BJ (cell line): ENCODE results near the gene HEG1. TPM values are rescaled to one million over a fixed set of nuclear protein-coding genes. Genes with fewer than 3 reads are reported as not detected.

Experiments used
- CTCF ChIA-PET: fragments of 350-600 bp; formaldehyde crosslinking; extraction: SDS; loops from one replicate; lab custom pipeline; 2021; ENCODE audit warnings: antibody characterized with exemption, inconsistent platforms; lab: Yijun Ruan, JAX
- POLR2A ChIA-PET: fragments of 300-600 bp; sonication (Branson Sonifier 250); formaldehyde crosslinking; extraction: SDS; loops from one replicate; lab custom pipeline; 2021; ENCODE audit warnings: antibody characterized with exemption; lab: Charles Lee
- DNase-seq: peaks from one replicate; pipeline ENCODE4 v3.0.0-alpha.2; 2011; ENCODE audit warnings: low read depth
- H3K27me3 ChIP-seq: 2 replicates; pipeline ENCODE4 v1.6.0; 2011; ENCODE audit warnings: low read length; ENCODE audit not compliant: control insufficient read depth, insufficient read depth
- H3K36me3 ChIP-seq: 2 replicates; pipeline ENCODE4 v1.5.1; 2011; ENCODE audit warnings: low read length; ENCODE audit not compliant: control insufficient read depth, insufficient read depth
- H3K4me3 ChIP-seq: 2 replicates; pipeline ENCODE4 v1.5.1; 2011; ENCODE audit warnings: low read depth, mild to moderate bottlenecking, control low read depth, low read length
- CTCF ChIP-seq: IDR thresholded peaks from 2 replicates; pipeline ENCODE4 v1.5.1; 2011; ENCODE audit warnings: low read depth, mild to moderate bottlenecking, control low read depth, inconsistent platforms, low read length, moderate library complexity; ENCODE audit not compliant: insufficient read depth
- polyA plus RNA-seq: library from polyadenylated mRNA; depleted of rRNA; stranded (reverse); fragments of >200 nt; gene quantifications from 2 replicates; pipeline ENCODE4 v1.2.3, GENCODE V29; 2011; rRNA removed
- small RNA-seq: library from RNA; depleted of rRNA; stranded (forward); fragments of <200 nt; gene quantifications from one replicate; pipeline ENCODE3, GENCODE V24; 2012; ENCODE audit warnings: low replicate concordance, low read depth; ENCODE audit not compliant: insufficient read length

Gene HEG1
- polyA plus RNA-seq, 1 experiment, result 94.7 TPM

DNA sequence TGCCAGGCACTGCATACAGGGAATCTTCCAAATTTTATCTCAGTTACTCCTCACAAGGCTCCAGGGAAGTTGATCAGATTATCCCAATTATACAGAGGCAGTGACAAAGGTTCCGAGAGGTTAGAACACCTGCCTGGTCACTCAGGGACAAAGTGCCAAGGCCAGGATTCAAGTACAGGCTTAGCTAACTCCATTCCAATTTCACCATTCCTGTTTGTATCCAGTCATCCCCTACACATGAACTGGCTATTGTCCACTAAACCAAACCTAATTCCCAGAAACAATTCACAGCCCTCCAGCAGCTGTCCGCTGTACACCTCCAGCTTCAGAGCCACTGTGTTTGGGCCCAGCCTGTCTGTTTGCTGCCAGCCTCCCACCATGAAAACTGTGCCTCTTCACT lies 137.3 kb downstream of the HEG1 start:
- POLR2A ChIA-PET, result no interaction called here

DNA sequence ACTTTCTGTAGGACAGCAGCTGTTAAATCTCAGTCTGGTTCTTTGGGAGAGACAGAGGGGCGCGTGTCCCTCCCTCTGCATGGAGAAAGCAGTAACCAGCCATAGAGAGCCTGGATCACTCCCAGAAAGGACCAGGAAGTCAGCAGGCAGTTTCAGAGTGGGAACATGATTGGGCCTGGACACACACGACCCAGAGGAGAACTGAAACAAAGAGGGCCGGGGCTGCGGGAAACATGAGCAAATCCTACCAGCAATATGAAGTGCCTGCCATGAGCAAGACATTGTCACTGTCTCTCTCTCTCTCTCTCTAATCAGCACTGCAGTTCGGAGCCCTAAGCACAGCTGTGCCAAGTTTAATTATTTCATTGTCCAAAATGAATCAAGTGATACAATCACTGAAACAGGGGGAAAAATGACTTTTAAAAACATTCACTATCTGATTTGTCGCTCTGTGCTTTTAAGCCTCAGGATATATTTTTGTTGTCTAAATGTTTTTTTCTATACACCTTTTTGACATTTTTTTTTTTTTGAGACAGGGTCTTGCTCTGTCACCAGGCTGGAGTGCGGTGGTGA lies 138.9 kb downstream of the HEG1 start:
- Histone ChIP-seq H3K36me3 (no peaks in the 10 kb centered on the region), H3K4me3 (no peak overlapping the region), H3K27me3 (peaks cover 6% of the 10 kb centered on the region; the same call in 1 of the 2 replicates)
- TF ChIP-seq CTCF, result no peak
- no peak for DNase-seq
- ChIA-PET CTCF (no interaction called here), POLR2A (no interaction called here)

More for the DNA sequence above, 137.3 kb downstream of the HEG1 start:
- DNase-seq, result no peak
- TF ChIP-seq CTCF, result no peak
- no peak overlapping the region for H3K4me3 ChIP-seq
- CTCF ChIA-PET, result interaction anchor here (0.9 to 1.0 kb wide), 2 partner anchors 9 to 17 kb away, joined by 3 to 5 read pairs; no protein-coding TSS in a partner anchor
- no peaks in the 10 kb centered on the region for H3K36me3 ChIP-seq
- H3K27me3 ChIP-seq, result 0 out of 2 replicates have a peak, but pooled peaks cover 3% of the 10 kb centered on the region

Small RNAs within 50 kb of the gene (small RNA-seq; reads per million reads assigned to genes)
- gene RNA5SP137, result not detected

Other genes with a start within 250 kb of the HEG1 start
- gene ITGB5, start 168.6 kb downstream of the HEG1 start, polyA plus RNA-seq, result 223 and 393 TPM in 2 replicates
- gene MUC13, start 121.2 kb downstream of the HEG1 start, polyA plus RNA-seq, result not detected in 2 replicates
- gene SLC12A8, start 156.8 kb upstream of the HEG1 start, polyA plus RNA-seq, result 6.3 and 8.4 TPM in 2 replicates